Endothelial cell of umbilical vein (primary cell): ENCODE results near the gene SQSTM1. TPM values are rescaled to one million over a fixed set of nuclear protein-coding genes. Genes with fewer than 3 reads are reported as not detected.
A peak's percentile ranks its signal among the peaks of the same experiment; 100 is the strongest.

Experiments used
- BruUV-seq: library from RNA; stranded (reverse); fragments of 400-500 nt; replicated peaks from 2 replicates; lab custom pipeline; 2021; lab: Mats Ljungman, UMichigan
- CTCF ChIA-PET: fragments of 300-600, 350-600 bp; sonication (Branson Sonifier 250); formaldehyde crosslinking; loops from one replicate; lab custom pipeline; 2021; ENCODE audit warnings: antibody characterized with exemption, inconsistent platforms; lab: Charles Lee
- POLR2A ChIA-PET: fragments of 300-600, 350-600 bp; sonication (Branson Sonifier 250); formaldehyde crosslinking; loops from one replicate; lab custom pipeline; 2021; ENCODE audit warnings: antibody characterized with exemption, inconsistent platforms; lab: Charles Lee
- DNase-seq: peaks from one replicate; pipeline ENCODE4 v3.0.0-alpha.2; 2011; ENCODE audit warnings: low read depth, low spot score
- FAIRE-seq: peaks from 2 replicates; lab custom pipeline; 2011; peaks lifted over from hg19 to GRCh38; lab: Jason Lieb, UNC
- H2AFZ ChIP-seq: 2 replicates; pipeline ENCODE4 v1.6.0; 2012; ENCODE audit warnings: low read depth, low read length, control low read depth, inconsistent platforms
- H3K27ac ChIP-seq: 2 replicates; pipeline ENCODE4 v1.5.1; 2011; ENCODE audit warnings: low read depth, mild to moderate bottlenecking, control low read depth, low read length, moderate library complexity; ENCODE audit not compliant: insufficient read depth
- H3K27me3 ChIP-seq, 2 experiments: 2 replicates each; pipeline versions ENCODE4 v1.6.0 to v1.6.1; 2011; ENCODE audit warnings: low read length in 2 of 2, mixed read lengths in 1 of 2; ENCODE audit not compliant: control insufficient read depth in 2 of 2, insufficient read depth in 2 of 2
- H3K36me3 ChIP-seq, 2 experiments: 2 replicates in 1 of 2; 3 replicates in 1 of 2; pipeline ENCODE4 v1.5.1; 2011; ENCODE audit warnings: low read length in 2 of 2, mild to moderate bottlenecking in 1 of 2, moderate library complexity in 1 of 2; ENCODE audit not compliant: control insufficient read depth in 2 of 2, insufficient read depth in 2 of 2; ENCODE audit errors: extremely low read depth in 1 of 2
- H3K4me1 ChIP-seq: 3 replicates; pipeline ENCODE4 v1.5.1; 2011; ENCODE audit warnings: mild to moderate bottlenecking, low read length; ENCODE audit not compliant: control insufficient read depth, insufficient read depth; ENCODE audit errors: extremely low read depth
- H3K4me2 ChIP-seq: 2 replicates; pipeline ENCODE4 v1.6.1; 2011; ENCODE audit warnings: low read length, control low read depth, mixed read lengths; ENCODE audit not compliant: insufficient read depth
- H3K4me3 ChIP-seq, 3 experiments: fragments of 200-600 bp in 1 of 3; sonication (generic), shearing (Covaris generic) in 1 of 3; replicated peaks in 1 of 3; 2 replicates each; pipeline ENCODE4 v1.5.1; 2011 to 2016; ENCODE audit warnings: control low read depth in 3 of 3, low read length in 3 of 3, mild to moderate bottlenecking in 2 of 3, inconsistent platforms in 1 of 3, low read depth in 1 of 3, moderate library complexity in 1 of 3; ENCODE audit not compliant: insufficient read depth in 1 of 3
- H3K79me2 ChIP-seq: 2 replicates; pipeline ENCODE4 v1.6.0; 2012; ENCODE audit warnings: low read length, inconsistent platforms; ENCODE audit not compliant: control insufficient read depth, insufficient read depth
- H3K9ac ChIP-seq: replicated peaks from 2 replicates; pipeline ENCODE3; 2011; ENCODE audit warnings: low read length, control low read depth; ENCODE audit not compliant: insufficient read depth; ENCODE audit errors: extremely low read depth
- H3K9me1 ChIP-seq: replicated peaks from 3 replicates; pipeline ENCODE4 v1.6.0; 2011; ENCODE audit warnings: mild to moderate bottlenecking, low read length; ENCODE audit not compliant: control insufficient read depth, insufficient read depth; ENCODE audit errors: extremely low read depth
- H3K9me3 ChIP-seq: replicated peaks from 2 replicates; pipeline ENCODE4 v1.5.1; 2012; ENCODE audit warnings: low read length, inconsistent platforms; ENCODE audit not compliant: control insufficient read depth, insufficient read depth
- H4K20me1 ChIP-seq: replicated peaks from 2 replicates; pipeline ENCODE3; 2011; ENCODE audit warnings: mild to moderate bottlenecking, low read length; ENCODE audit not compliant: control insufficient read depth, insufficient read depth; ENCODE audit errors: extremely low read depth
- EZH2 ChIP-seq: IDR thresholded peaks from 2 replicates; pipeline ENCODE4 v1.6.1; 2012; ENCODE audit warnings: borderline replicate concordance, low read depth, mild to moderate bottlenecking, moderate library complexity, low read length, inconsistent platforms; ENCODE audit not compliant: severe bottlenecking
- FOS ChIP-seq: IDR thresholded peaks from 2 replicates; pipeline ENCODE4 v1.6.1; 2011; ENCODE audit warnings: mild to moderate bottlenecking, low read length, moderate library complexity, borderline replicate concordance; ENCODE audit not compliant: insufficient read depth
- GATA2 ChIP-seq: IDR thresholded peaks from 2 replicates; pipeline ENCODE4 v1.7.0; 2011; ENCODE audit warnings: low read depth, mild to moderate bottlenecking, moderate library complexity, mixed read lengths, low read length; ENCODE audit not compliant: insufficient read length, insufficient read depth
- JUN ChIP-seq: IDR thresholded peaks from 2 replicates; pipeline ENCODE4 v1.6.1; 2011; ENCODE audit warnings: borderline replicate concordance, low read depth; ENCODE audit not compliant: insufficient read length, insufficient read depth
- MAX ChIP-seq: IDR thresholded peaks from 2 replicates; pipeline ENCODE4 v1.6.1; 2011; ENCODE audit not compliant: insufficient read depth, insufficient read length
- MYC ChIP-seq: IDR thresholded peaks from one replicate; pipeline ENCODE4 v1.6.1; 2011; ENCODE audit warnings: mild to moderate bottlenecking, low read depth, low read length
- POLR2AphosphoS5 ChIP-seq: IDR thresholded peaks from 2 replicates; pipeline ENCODE4 v1.6.1; 2012; ENCODE audit warnings: low read depth, mild to moderate bottlenecking, control low read depth, low read length, moderate library complexity; ENCODE audit not compliant: insufficient read depth
- dilution Hi-C: fragments of 300-500 bp; cut with MboI; formaldehyde crosslinking; loops from one replicate; pipeline ENCODE4 v1.15.0; 2019; ENCODE audit warnings: low sequenced_read_pairs; ENCODE audit not compliant: extremely low pct_ligation_motif_present
- intact Hi-C: fragments of 100-400 bp; cut with micrococcal nuclease; formaldehyde crosslinking; loops from one replicate; pipeline ENCODE4 v1.10.0; 2022
- polyA plus RNA-seq, 4 experiments: library from polyadenylated mRNA; depleted of rRNA in 3 of 4; stranded (reverse) in 3 of 4; unstranded in 1 of 4; fragments of >200 nt; gene quantifications; 2 replicates each; pipeline versions ENCODE4 v1.2.1 to v1.2.3, GENCODE V29; 2011 to 2012; ENCODE audit warnings: missing spikeins in 1 of 4
- total RNA-seq: library from RNA; stranded (reverse); gene quantifications from 2 replicates; pipeline ENCODE4 v1.2.3, GENCODE V29; 2021
- TF ChIP-seq, protein P1 (sequence below), 2 donors: IDR thresholded peaks; 1 replicate in 1 of 2; 2 replicates in 1 of 2; pipeline ENCODE4 v1.5.1; 2011; ENCODE audit warnings: low read length in 2 of 2, mild to moderate bottlenecking in 2 of 2, moderate library complexity in 2 of 2, control low read depth in 1 of 2, inconsistent platforms in 1 of 2, low read depth in 1 of 2; ENCODE audit not compliant: insufficient read depth in 1 of 2; ENCODE audit errors: extremely low read depth in 1 of 2

The SQSTM1 gene
- total and polyA plus RNA-seq, 2 donors (not counting 3 experiments of a cell fraction or from before 2014, with no cell fraction given), result 302 to 346 TPM

- H3K4me3 ChIP-seq, result no peak overlapping the region
- H3K4me2 ChIP-seq, result no peak overlapping the region
- H3K79me2 ChIP-seq, result no peaks in the 10 kb centered on the region
- no peak overlapping the region for H3K9ac ChIP-seq
- no peak overlapping the region for H2AFZ ChIP-seq
- no peaks in the 10 kb centered on the region for H4K20me1 ChIP-seq
- H3K27ac ChIP-seq, result no peak overlapping the region
- no peaks in the 10 kb centered on the region for H3K27me3 ChIP-seq
- no peak for FAIRE-seq
- H3K9me3 ChIP-seq, result no peaks in the 10 kb centered on the region
- peak; percentile 54 for DNase-seq
- intact Hi-C loops (loop anchor here (1.0 kb wide), 2 partner anchors 35 to 220 kb away; no protein-coding TSS in a partner anchor), dilution Hi-C loops (no loop called here)
- ChIA-PET CTCF (interaction anchor here (0.9 kb wide), 1 partner anchor 68 kb away, joined by 3 read pairs; no protein-coding TSS in a partner anchor), POLR2A (no interaction called here)
- TF ChIP-seq, protein P1, sequence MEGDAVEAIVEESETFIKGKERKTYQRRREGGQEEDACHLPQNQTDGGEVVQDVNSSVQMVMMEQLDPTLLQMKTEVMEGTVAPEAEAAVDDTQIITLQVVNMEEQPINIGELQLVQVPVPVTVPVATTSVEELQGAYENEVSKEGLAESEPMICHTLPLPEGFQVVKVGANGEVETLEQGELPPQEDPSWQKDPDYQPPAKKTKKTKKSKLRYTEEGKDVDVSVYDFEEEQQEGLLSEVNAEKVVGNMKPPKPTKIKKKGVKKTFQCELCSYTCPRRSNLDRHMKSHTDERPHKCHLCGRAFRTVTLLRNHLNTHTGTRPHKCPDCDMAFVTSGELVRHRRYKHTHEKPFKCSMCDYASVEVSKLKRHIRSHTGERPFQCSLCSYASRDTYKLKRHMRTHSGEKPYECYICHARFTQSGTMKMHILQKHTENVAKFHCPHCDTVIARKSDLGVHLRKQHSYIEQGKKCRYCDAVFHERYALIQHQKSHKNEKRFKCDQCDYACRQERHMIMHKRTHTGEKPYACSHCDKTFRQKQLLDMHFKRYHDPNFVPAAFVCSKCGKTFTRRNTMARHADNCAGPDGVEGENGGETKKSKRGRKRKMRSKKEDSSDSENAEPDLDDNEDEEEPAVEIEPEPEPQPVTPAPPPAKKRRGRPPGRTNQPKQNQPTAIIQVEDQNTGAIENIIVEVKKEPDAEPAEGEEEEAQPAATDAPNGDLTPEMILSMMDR (IDR thresholded peaks at IDR 0.05; ENCODE audit: extremely low read depth in 1 of 2, insufficient read depth in 1 of 2, low read depth in 1 of 2, low read length in 2 of 2), result peak in 1 of 2 donors; percentile 72
- TF ChIP-seq FOS, result no peak
- no peak for TF ChIP-seq EZH2
- no TSS peak for BruUV-seq
- H3K9me1 ChIP-seq, result no peaks in the 10 kb centered on the region
- H3K36me3 ChIP-seq, result peaks cover 2 to 66% of the 10 kb centered on the region in 2 experiments
- no peaks in the 10 kb centered on the region for H3K4me1 ChIP-seq
These were observed 49.7 kb downstream of the SQSTM1 start for GRCh38 chr5:179870403-179870903.

- dilution Hi-C loops (no loop called here), intact Hi-C loops (loop anchor here (1.0 kb wide), 2 partner anchors 34 to 219 kb away; no protein-coding TSS in a partner anchor)
- DNase-seq (no peak), FAIRE-seq (no peak)
- Histone ChIP-seq H3K9ac (no peak overlapping the region), H3K9me1 (no peaks in the 10 kb centered on the region), H3K27ac (no peak overlapping the region), H3K9me3 (no peaks in the 10 kb centered on the region), H3K4me1 (no peaks in the 10 kb centered on the region), H3K27me3 (no peaks in the 10 kb centered on the region), H3K36me3 (peaks cover 2 to 68% of the 10 kb centered on the region in 2 experiments), H2AFZ (no peak overlapping the region), H4K20me1 (no peaks in the 10 kb centered on the region), H3K4me3 (no peak overlapping the region), H3K4me2 (no peak overlapping the region), H3K79me2 (no peaks in the 10 kb centered on the region)
- POLR2A ChIA-PET, result no interaction called here
- no TSS peak for BruUV-seq
- no peak for TF ChIP-seq GATA2
- no peak for TF ChIP-seq EZH2
- TF ChIP-seq POLR2AphosphoS5, result no peak
- TF ChIP-seq MYC, result no peak
- no peak for TF ChIP-seq MAX
- no peak for TF ChIP-seq JUN
- TF ChIP-seq, protein P1 (IDR thresholded peaks at IDR 0.05; ENCODE audit: extremely low read depth in 1 of 2, insufficient read depth in 1 of 2, low read depth in 1 of 2, low read length in 2 of 2), result no peak
- CTCF ChIA-PET, result interaction anchor here (0.9 kb wide), 1 partner anchor 69 kb away, joined by 3 read pairs; no protein-coding TSS in a partner anchor
These were observed 50.2 kb downstream of the SQSTM1 start for GRCh38 chr5:179870952-179871351.
